Suprapubic skin (tissue), 4 donors: ENCODE measurements around the gene NOA1.

ENCODE experiments used
- CTCF ChIP-seq, 2 donors: fragments of 200-600 bp in 1 of 2; fragments of 450-650 bp in 1 of 2; sonication (generic) in 1 of 2; IDR thresholded peaks; one replicate each; pipeline ENCODE4 v1.5.1; 2016 to 2019; ENCODE audit warnings: antibody characterized with exemption in 2 of 2, mild to moderate bottlenecking in 1 of 2, moderate library complexity in 1 of 2
- EP300 ChIP-seq: sonication (generic); formaldehyde crosslinking; IDR thresholded peaks from one replicate; pipeline ENCODE4 v1.6.1; 2017; ENCODE audit warnings: antibody characterized with exemption
- POLR2A ChIP-seq, 2 donors: fragments of 450-650 bp; IDR thresholded peaks; one replicate each; pipeline ENCODE4 v1.6.1; 2017; ENCODE audit warnings: antibody characterized with exemption in 2 of 2, mild to moderate bottlenecking in 2 of 2, moderate library complexity in 2 of 2
- POLR2AphosphoS5 ChIP-seq, 3 donors: sonication (generic); formaldehyde crosslinking; IDR thresholded peaks; one replicate each; pipeline ENCODE4 v1.6.1; 2017; ENCODE audit warnings: antibody characterized with exemption in 3 of 3

GRCh38 chr4:56986192-56986591 lies 8.8 kb upstream of the NOA1 start:
- no peak for TF ChIP-seq CTCF (IDR thresholded peaks at IDR 0.05)
- TF ChIP-seq POLR2AphosphoS5 (IDR thresholded peaks at IDR 0.05), result no peak
- no peak for TF ChIP-seq POLR2A (IDR thresholded peaks at IDR 0.05)
- no peak for TF ChIP-seq EP300
